Left renal pelvis (tissue), 4 donors: ENCODE measurements around the gene ASAP3. TPM values are rescaled to one million over a fixed set of nuclear protein-coding genes. Genes with fewer than 3 reads are reported as not detected.

Experiments used
- DNase-seq, 4 donors: peaks; one replicate each; pipeline ENCODE4 v3.0.0-alpha.2; 2013; ENCODE audit warnings: low read depth in 4 of 4, low spot score in 3 of 4
- polyA plus RNA-seq, 4 donors: library from polyadenylated mRNA; unstranded; fragments of 120-200 nt; gene quantifications; one replicate each; pipeline ENCODE4 v1.2.1, GENCODE V29; 2013; ENCODE audit not compliant: insufficient read length in 4 of 4

The ASAP3 gene
- 10 to 100 TPM; 34.7 to 76.2 (median 39.9) TPM for polyA plus RNA-seq

- DNase-seq = peak in 1 of 4 donors; percentile 21
Observed at GRCh38 chr1:23483321-23484252, at the start of gene ASAP3. TSS of gene ASAP3 (minus strand) at chr1:23484179. CDS start at chr1:23484133, 46 bp downstream.

- no peak for DNase-seq
Observed at GRCh38 chr1:23533246-23534023, 49.5 kb upstream of the ASAP3 start.

- DNase-seq = no peak
Observed at GRCh38 chr1:23531562-23532094, 47.6 kb upstream of the ASAP3 start.

DNA sequence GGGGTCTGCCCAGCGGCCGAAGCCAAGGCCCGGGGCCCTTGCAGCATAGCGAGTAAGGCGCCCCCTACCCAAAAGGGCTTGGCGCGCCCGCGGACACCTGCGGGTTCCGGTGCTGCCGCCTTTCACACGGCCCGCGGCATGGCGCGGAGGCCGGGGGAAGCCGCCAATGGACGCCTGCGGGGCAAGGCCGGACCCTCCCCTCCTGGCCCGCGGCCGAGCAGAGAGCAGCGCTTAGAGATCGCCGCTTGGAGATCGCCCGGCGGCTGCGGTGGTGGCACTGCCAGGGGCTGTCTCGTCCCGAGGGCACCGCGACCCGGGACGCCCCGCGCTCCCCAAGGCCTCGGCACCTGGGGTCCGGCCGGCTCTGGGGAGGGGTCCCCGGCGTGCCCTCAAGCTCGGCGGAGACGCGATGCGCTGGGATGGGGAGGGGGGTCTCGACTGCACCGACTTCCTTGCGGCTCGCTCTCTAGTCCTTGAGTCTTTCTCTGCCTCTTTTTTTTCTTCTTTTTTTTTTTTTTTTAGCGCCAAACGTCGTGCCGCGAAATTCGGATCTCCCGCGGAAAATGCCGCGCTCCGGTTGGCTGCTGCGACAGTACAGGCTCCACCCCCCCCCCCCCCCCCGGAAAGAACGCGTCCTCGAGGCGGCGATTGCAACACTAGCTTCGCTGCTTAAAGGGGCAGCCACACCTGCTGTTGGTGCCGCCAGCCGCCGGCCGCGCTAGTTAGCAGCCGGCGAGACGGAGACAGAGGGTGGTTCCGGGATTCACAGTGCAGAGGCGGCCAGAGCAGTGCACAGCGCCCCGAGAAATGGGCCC, 47.0 kb upstream of the ASAP3 start, which contains the start of gene E2F2:
E2F2 (minus strand) TSS at position 487 of the 815 bp plus-strand sequence; CDS start at position 47, 440 bp downstream.
- DNase-seq = peak in 1 of 4 donors; percentile 62

- DNase-seq = no peak
Observed at GRCh38 chr1:23530087-23530746, 46.2 kb upstream of the ASAP3 start.

GRCh38 chr1:23529146-23530086, 45.4 kb upstream of the ASAP3 start:
- DNase-seq = no peak

DNA sequence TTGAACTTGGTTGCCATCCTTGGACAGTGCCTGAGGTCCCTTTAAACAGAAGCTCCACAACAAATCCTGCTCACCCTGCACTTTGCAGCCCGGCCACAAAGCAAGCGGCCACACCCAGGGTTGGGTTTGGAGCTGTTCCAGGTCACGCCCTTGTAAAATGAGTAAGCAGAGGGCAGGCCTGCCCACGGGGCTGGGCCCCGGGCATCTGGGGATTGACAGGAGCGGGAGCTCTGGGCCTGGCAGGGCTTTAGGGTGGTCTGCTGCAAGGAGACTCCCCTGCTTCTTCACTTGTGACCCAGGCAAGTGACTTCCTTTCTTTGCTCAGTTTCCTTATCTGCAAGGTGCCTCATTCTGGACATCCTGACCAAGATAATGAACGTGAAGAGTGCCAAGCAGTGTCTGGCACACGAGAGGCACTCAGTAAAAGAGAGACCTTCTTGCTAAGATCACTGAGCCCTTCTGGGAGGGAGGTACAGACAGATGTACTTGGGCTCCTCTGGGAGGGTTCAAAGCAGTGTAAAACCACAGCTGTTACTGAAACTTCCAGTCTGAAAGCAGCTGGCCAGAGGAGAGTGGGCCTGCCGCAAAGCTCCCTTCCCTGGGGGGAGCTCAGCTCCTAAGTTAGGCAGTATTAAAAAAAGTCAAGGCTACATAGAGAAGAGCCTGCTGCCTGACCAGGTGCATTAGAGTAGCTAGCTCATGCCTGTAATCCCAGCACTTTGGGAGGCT, 44.4 kb upstream of the ASAP3 start:
- DNase-seq = no peak

DNA sequence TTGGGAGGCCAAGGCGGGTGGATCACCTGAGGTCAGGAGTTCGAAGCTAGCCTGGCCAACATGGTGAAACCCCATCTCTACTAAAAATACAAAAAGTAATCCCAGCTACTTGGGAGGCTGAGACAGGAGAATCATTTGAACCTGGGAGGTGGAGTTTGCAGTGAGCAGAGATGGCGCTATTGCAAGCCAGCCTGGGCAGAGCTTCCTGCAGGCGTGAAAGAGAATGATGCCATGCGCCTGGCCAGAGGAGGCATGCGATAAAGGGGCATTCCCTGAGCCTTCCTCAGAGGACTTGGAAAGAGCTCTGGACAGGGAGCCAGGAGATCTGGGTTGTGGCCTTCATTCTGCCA, 43.9 kb upstream of the ASAP3 start:
- no peak for DNase-seq

DNA sequence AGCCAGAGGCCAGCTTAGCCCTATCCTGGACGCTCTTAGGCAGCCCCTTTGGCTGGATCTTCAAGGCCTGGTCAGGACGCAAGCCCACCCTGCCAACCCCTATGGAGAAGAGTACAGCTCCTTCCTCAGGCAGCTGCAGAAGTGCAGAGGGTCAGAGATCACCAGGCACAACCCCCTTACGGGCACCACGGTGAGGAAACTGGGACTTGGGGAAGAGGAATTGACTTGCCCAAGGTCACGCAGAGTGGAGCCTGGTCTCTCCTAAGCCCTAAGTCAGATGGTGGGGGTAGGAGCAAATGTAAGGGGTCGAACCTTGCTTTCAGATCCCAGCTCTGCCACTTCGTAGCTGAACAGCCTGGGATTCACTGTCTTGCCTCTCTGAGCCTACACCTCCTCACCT, 43.4 kb upstream of the ASAP3 start:
- no peak for DNase-seq

DNA sequence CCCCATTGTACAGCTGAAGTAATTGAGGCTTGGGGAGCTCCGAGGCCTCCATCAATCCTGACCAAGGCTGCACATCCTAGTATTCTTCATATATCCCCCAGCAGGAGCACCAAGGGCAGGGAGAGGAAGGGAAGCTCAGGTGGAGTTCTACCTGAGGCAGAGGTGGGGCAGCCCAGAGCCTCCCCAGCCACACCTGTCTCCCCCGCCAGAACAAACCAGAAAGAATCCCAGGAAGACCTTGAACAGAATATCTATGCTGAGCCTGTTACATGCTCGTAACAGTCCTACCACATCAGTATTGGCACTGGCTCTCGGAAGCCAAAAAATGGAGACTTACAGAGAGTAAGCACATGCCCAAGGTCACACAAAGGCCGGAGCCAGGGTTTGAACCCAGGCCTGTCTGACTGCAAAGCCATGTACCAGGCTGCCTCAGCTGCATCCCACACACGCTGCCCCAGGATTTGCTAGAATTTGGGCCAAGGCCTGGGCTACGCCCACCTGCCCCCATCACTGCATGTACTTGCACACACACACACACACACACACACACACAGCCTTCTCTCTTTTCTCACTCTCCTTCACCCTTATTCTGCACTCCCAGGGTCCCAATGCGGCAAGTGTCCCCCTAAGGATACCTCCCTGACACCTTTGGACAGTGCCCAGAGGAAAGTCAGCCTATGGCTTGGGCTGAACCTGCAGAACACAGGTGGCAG, 42.5 kb upstream of the ASAP3 start:
- no peak for DNase-seq

- DNase-seq = no peak
Observed at GRCh38 chr1:23525558-23526250, 41.7 kb upstream of the ASAP3 start.

DNA sequence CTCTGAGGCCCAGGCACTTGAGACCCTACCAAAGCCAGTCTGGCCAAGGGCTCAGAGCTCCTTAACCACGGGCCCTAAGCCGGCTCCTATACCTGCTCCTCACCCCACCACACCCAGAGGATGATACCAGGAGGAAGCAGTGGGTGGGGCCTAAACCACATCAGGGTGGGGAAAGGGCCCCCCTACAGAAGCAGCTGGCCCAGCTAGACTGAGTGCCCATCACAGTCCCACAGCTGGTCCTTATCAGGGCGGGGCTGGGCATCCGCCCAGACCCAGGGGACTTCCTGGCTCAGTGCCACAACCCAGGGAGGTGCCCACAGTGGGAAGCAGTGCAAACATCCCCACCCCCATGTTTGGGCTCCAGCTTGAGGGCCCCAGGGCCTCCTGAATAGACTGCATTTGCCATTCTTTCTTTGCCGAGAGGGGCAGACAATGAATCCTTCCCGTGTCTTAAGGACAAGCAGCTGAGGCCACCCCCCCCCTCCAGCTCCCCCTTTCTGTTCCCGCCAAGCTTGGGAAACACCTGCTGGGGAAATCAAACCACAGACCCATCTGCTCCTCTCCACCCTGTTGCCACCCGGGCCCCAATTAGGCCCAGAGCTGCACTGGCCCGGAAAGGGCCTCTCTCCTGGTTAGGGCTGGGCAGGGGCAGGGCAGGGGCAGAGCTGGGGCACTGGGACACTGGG, 40.9 kb upstream of the ASAP3 start:
- no peak for DNase-seq

GRCh38 chr1:23524163-23524562, 40.2 kb upstream of the ASAP3 start:
- DNase-seq = no peak

- no peak for DNase-seq
Observed at GRCh38 chr1:23522244-23522982, 38.4 kb upstream of the ASAP3 start.

- DNase-seq = no peak
Observed at GRCh38 chr1:23521588-23521987, 37.6 kb upstream of the ASAP3 start.

DNA sequence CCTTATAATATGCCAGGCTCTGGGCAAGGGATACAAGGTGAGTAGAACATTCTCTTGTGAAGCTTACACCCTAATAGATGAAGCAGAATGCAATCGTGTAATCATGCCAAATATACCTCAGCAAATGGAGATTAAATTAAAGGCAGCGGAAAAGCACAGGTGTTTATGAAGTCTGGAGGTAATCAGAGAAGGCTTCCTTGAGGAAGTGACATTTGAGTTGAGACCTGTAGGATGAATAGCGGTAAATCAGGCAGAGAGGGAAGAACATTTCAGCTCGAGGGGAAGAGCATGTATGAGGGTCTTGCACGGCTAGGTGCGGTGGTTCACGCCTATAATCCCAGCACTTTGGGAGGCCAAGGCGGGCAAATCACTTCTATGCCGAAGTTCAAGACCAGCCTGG, 33.6 kb upstream of the ASAP3 start:
- no peak for DNase-seq
